Measurements from ENCODE around the gene CHKA. TPM values are rescaled to one million over a fixed set of nuclear protein-coding genes. Genes with fewer than 3 reads are reported as not detected.

Gene CHKA
- total and polyA plus RNA-seq, 2 of the 4 experiments (the other 2 are of a cell fraction), result 4.5 to 8.4 TPM

DNA sequence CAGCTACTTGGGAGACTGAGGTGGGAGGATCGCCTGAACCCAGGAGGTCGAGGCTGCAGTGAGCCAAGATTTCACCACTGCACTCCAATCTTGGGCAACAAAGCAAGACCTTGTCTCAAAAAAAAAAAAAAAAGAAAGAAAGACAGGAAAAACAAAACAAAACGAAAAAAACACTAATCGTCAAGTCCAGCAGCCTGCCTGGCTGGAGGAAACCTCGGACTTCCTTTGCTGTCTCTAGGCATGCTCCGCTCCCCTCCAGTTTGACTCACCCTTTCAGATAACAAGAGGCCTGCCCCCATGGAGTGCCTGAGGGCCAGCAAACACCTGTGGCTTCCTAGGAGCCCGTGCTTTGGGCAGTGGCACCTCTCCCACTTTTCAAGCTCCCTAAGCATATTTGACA is 28.8 kb upstream of the CHKA start:
- CTCF ChIA-PET, result interaction anchor here (1.0 kb wide), 1 partner anchor 10 kb away, joined by 3 read pairs; no protein-coding TSS in a partner anchor
- DNase-seq, result peak; percentile 57

More for the DNA sequence above, 28.8 kb upstream of the CHKA start:
- Histone ChIP-seq H4K5ac (ENCODE audit: low read depth, low read length) (no peak overlapping the region), H2BK20ac (ENCODE audit: low read depth, low read length) (no peak overlapping the region), H3K9me1 (ENCODE audit: insufficient read depth, low read length) (peaks cover 3% of the 10 kb centered on the region; the same call in 1 of the 2 replicates), H3K36me3 (ENCODE audit: control insufficient read depth, insufficient read depth, low read length) (0 out of 2 replicates have a peak, but pooled peaks cover under 1% of the 10 kb centered on the region), H4K20me1 (ENCODE audit: insufficient read depth, low read length) (no peaks in the 10 kb centered on the region), H2BK15ac (ENCODE audit: low read depth, low read length) (no peak overlapping the region), H3K4ac (ENCODE audit: low read depth, low read length) (no peak overlapping the region), H3K9me3 (ENCODE audit: control insufficient read depth, insufficient read depth, low read length) (no peaks in the 10 kb centered on the region), H2AK9ac (replicated peaks; ENCODE audit: low read depth, low read length, poor library complexity) (no peak overlapping the region), H3K14ac (replicated peaks; ENCODE audit: low read depth, low read length) (no peak overlapping the region), H3K18ac (ENCODE audit: low read depth, low read length) (no peak overlapping the region), H3K56ac (ENCODE audit: extremely low read depth, insufficient read depth, low read length) (no peak overlapping the region), H4K91ac (ENCODE audit: insufficient read depth, low read depth, low read length) (no peak overlapping the region), H3K4me1 (ENCODE audit: control insufficient read depth, insufficient read depth, low read length) (peaks cover 4% of the 10 kb centered on the region; the same call in 1 of the 2 replicates), H4K8ac (ENCODE audit: low read depth in 2 of 2, low read length in 2 of 2) (no peak overlapping the region), H2BK120ac (ENCODE audit: low read depth, low read length) (no peak overlapping the region), H2AK5ac (ENCODE audit: low read depth, low read length) (no peak overlapping the region), H3K23ac (ENCODE audit: low read depth, low read length) (no peak overlapping the region), H3K4me3 (ENCODE audit: insufficient read depth, low read depth, low read length) (no peak overlapping the region), H3K27ac (ENCODE audit: insufficient read depth, low read length) (no peak overlapping the region), H3K27me3 (ENCODE audit: control insufficient read depth, insufficient read depth, low read length) (no peaks in the 10 kb centered on the region; the same call in 1 of the 2 replicates), H3K4me2 (ENCODE audit: low read depth, low read length) (no peak overlapping the region), H2BK5ac (ENCODE audit: low read depth, low read length, poor library complexity, severe bottlenecking) (no peak overlapping the region), H3K79me1 (ENCODE audit: low read depth in 1 of 2, low read length in 2 of 2) (no peaks in the 10 kb centered on the region), H2AFZ (replicated peaks; ENCODE audit: low read length, poor library complexity) (no peak overlapping the region), H3K9ac (ENCODE audit: low read depth, low read length) (no peak overlapping the region)
- TF ChIP-seq CEBPB (IDR thresholded peaks at IDR 0.05; ENCODE audit: low read depth, low read length) (peak; percentile 27; the same call in 1 of the 2 replicates), FOS (IDR thresholded peaks at IDR 0.05; ENCODE audit: low read depth, low read length) (no peak), NFE2L2 (IDR thresholded peaks at IDR 0.05; ENCODE audit: low read depth, low read length) (no peak), POLR2A (IDR thresholded peaks at IDR 0.05; ENCODE audit: low read depth, low read length) (no peak)
- POLR2A ChIA-PET (ENCODE audit: unreplicated experiment), result no interaction called here
- dilution Hi-C loops (cut with HindIII; ENCODE audit: low sequenced_read_pairs, unreplicated experiment) (no loop called here), intact Hi-C loops (cut with micrococcal nuclease) (no loop called here), in situ Hi-C loops (cut with MboI; ENCODE audit: low sequenced_read_pairs) (no loop called here)
- BruUV-seq (replicated peaks), result no TSS peak
- no CpG with 5 or more reads among the region's 7 CpGs for WGBS, 2 experiments (ENCODE audit: extremely low coverage in 2 of 2, insufficient read length in 1 of 2)
- peak; percentile 59; the same call in 1 of the 2 replicates for ATAC-seq (ENCODE audit: low read depth)

Data from IMR-90 (cell line).